NB4 (cell line): ENCODE data around the gene TRIM67.

ENCODE experiments used
- MYC ChIP-seq: IDR thresholded peaks from 2 replicates; pipeline ENCODE4 v1.6.1; 2011; ENCODE audit warnings: low read depth, low read length
- POLR2A ChIP-seq: IDR thresholded peaks from 2 replicates; pipeline ENCODE4 v1.6.1; 2011; ENCODE audit warnings: mild to moderate bottlenecking; ENCODE audit not compliant: insufficient read length; ENCODE audit errors: extremely low read depth
- TF ChIP-seq, protein P1 (sequence below): IDR thresholded peaks from one replicate; pipeline ENCODE4 v1.5.1; 2012; ENCODE audit warnings: low read depth, low read length

DNA sequence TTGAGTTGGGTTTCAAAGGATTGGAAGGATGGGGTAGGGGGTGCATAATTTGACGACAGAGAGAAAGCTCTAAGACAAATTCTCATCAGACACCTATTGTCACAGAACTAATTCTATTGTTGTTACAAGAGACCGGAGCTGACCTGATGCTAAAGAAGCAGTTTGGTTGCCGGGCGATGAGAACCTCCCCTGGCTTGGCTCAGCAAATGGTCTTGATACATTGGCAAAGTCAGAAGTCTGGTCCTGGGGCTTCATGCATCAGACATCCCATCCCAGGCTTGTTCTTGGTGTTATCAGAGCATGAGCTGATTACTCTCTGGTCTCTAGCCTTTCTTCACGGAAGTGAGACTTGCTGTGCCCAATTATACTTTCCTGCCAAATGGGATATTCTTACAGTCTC, 15.4 kb downstream of the TRIM67 start:
- TF ChIP-seq, protein P1, sequence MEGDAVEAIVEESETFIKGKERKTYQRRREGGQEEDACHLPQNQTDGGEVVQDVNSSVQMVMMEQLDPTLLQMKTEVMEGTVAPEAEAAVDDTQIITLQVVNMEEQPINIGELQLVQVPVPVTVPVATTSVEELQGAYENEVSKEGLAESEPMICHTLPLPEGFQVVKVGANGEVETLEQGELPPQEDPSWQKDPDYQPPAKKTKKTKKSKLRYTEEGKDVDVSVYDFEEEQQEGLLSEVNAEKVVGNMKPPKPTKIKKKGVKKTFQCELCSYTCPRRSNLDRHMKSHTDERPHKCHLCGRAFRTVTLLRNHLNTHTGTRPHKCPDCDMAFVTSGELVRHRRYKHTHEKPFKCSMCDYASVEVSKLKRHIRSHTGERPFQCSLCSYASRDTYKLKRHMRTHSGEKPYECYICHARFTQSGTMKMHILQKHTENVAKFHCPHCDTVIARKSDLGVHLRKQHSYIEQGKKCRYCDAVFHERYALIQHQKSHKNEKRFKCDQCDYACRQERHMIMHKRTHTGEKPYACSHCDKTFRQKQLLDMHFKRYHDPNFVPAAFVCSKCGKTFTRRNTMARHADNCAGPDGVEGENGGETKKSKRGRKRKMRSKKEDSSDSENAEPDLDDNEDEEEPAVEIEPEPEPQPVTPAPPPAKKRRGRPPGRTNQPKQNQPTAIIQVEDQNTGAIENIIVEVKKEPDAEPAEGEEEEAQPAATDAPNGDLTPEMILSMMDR: no peak
- TF ChIP-seq POLR2A: no peak
- no peak for TF ChIP-seq MYC
